Upper lobe of left lung (tissue), 4 donors: ENCODE data around the gene CRYBG2.

Experiments
- CTCF ChIP-seq, 6 experiments: fragments of 450-650 bp in 4 of 6; fragments of 200-600 bp in 2 of 6; sonication (generic) in 2 of 6; IDR thresholded peaks; one replicate each; pipeline ENCODE4 v1.5.1; 2016 to 2019; ENCODE audit warnings: antibody characterized with exemption in 6 of 6
- EP300 ChIP-seq, 4 donors: sonication (generic); formaldehyde crosslinking; IDR thresholded peaks; one replicate each; pipeline ENCODE4 v1.5.1; 2017; ENCODE audit warnings: antibody characterized with exemption in 4 of 4, control low read depth in 2 of 4
- POLR2A ChIP-seq, 4 donors: fragments of 450-650 bp; IDR thresholded peaks; one replicate each; pipeline ENCODE4 v1.5.1; 2016 to 2017; ENCODE audit warnings: antibody characterized with exemption in 4 of 4, mild to moderate bottlenecking in 2 of 4
- POLR2AphosphoS5 ChIP-seq, 2 donors: sonication (generic); formaldehyde crosslinking; IDR thresholded peaks; one replicate each; pipeline ENCODE4 v1.5.1; 2017; ENCODE audit warnings: antibody characterized with exemption in 2 of 2

- TF ChIP-seq CTCF (IDR thresholded peaks at IDR 0.05) (no peak), POLR2A (IDR thresholded peaks at IDR 0.05) (no peak), POLR2AphosphoS5 (IDR thresholded peaks at IDR 0.05) (no peak), EP300 (IDR thresholded peaks at IDR 0.05) (no peak)
Measured at GRCh38 chr1:26356106-26356505, 2.2 kb upstream of the CRYBG2 start.
